Hematopoietic multipotent progenitor cell treated with erythropoietin and hydrocortisone succinate and interleukin-3 and kit ligand, for 6 days (in vitro differentiated cells): ENCODE measurements around the gene BCR.

Source experiments
- DNase-seq: peaks from one replicate; pipeline ENCODE4 v3.0.0-alpha.2; 2015

Gene BCR

DNA sequence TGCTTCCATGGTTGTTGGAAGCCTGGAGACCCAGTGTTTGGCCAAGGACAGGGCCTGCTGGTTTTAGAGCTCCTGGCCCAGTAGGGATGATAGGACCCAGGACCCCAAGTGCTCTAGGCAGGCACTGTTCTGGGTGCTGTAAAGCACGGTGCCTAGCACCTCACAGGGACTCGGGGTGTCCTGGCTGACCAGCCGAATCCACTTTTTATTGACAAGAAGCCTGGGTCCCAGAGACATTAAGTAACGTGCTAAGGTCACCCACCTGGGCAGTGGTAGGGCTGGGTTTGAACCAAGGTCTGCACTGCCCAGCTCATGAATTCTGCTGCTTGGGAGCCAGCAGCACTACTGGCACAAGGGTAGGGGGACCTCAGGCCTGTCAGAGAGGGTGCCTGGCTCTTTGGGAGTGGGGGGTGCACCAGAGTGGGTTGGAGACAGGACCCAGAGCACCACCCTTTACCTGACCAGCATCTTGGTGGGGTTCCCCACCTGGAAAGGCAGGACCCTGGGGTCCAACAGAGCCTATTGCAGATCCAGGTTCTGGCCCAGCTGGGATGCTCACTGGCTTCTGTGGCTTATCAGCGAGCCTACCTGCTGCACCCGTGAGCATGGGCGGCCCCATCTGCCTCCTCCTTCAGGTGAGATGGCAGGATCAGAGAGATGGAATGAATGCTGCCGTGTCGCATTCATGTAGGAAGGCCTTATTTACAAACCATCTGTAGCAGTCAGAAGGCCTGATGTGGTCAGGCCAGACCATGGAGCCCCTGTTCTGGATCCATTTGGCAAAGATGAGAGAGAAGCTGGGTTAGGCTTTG lies 52.0 kb downstream of the BCR start:
- DNase-seq: no peak

DNA sequence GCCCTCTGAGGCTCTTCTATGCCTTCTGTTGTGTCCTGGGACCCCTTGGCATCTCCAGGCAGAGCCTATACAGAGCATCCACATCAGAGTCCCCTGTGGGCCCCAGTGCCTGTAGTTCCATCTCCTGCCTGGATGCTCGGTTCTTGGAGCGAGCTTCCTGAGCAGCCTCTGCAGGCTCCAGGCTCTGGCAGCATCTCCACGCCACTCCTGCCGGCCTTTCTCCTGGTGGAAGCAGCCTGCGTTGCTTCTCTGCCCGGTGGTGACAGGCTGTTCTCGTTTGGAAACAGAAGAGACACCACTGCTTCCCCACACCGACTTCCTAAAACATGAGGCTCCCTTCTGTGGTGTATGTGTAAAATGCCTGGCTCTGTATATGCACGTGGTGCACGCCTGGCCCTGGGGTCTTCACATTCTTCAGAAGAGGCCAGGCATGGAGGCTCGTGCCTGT lies 52.8 kb downstream of the BCR start:
- DNase-seq: no peak

DNA sequence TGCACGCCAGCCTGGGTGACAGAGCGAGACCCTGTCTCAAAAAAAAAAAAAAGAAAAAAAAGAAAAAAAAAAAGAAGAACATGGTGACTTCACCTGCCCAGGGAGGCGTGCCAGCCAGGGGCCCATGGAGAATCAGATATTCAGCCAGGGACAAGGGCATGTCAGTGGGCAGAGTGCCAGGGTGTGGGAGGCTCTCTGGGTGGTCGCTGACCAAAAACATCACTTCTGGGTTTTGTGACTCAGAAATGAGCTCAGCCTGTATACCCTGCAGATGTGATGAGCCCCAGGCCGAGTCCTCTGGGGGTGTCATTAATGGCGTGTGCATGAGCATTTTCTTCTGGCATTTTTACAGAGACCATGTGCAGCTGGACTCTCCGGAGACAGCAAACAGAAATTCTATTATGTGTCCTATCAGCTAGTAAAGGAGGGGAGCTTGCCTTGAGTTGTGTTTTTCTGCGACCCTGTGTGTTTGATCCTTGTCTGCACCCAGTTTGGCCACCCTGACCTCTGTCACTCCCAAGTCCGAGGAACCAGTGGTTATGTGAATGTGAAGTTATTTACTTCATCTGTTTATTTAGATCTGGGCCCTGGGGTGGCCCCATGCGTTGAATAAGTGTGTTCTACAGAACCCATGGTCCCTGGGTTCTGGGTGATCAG lies 53.6 kb downstream of the BCR start:
- peak; percentile 50 for DNase-seq

- no peak for DNase-seq
Measured at GRCh38 chr22:23234409-23235161, 54.3 kb downstream of the BCR start.

DNA sequence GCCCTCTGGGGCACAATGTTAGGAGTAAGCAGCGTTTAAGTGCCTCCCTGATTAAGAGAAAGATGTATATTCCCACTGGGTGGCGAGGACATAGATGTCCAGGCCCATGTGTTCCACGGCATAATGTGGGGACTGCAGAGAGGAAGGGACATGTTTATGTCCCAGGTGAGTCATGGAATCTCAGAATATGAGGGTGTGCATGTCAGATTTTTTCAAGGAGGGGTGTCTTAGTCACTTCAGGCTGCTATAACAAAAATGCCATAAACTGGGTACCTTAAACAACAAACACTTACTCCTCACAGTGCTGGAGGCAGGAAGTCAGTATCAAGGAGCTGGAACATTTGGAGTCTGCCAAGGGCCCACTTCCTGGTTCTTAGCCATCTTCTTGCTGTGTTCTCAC lies 55.1 kb downstream of the BCR start:
- no peak for DNase-seq

GRCh38 chr22:23236026-23236425 lies 55.7 kb downstream of the BCR start:
- no peak for DNase-seq

DNA sequence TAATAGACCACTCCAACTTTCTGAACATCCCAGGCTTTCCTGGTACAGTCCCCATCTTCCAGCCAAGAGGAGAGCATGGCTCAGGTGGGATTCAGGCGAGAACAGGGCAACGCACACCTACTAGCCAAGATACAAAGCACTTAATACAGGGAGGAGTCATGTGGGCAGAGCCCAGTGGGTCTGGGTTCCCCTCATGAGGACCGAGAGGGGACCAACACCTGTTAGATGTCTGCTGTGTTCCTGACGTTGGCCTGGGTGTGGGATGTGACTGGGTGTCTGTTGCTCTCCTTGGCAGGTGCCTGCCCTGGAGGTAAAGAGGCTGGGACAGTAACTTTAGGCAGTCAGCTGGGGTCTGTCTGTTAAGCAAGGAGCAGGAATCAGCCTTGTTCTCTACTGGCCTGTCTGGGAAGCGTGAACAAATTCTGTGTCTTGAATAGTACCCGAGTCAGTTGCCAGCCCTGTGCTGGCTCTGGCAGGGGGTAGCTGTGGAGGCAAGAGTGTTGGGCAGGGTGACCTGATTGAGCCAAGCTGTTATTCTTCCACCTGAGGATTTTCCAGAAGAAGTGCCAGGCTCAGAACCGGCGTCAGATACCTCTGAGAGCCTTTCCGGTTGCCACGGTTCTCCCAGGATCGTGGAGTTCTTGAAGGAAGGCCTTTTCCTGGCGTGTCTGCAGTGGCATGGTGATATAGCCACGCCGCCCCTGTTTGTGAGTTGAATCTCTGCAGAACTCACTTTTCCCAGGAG lies 56.3 kb downstream of the BCR start:
- no peak for DNase-seq

DNA sequence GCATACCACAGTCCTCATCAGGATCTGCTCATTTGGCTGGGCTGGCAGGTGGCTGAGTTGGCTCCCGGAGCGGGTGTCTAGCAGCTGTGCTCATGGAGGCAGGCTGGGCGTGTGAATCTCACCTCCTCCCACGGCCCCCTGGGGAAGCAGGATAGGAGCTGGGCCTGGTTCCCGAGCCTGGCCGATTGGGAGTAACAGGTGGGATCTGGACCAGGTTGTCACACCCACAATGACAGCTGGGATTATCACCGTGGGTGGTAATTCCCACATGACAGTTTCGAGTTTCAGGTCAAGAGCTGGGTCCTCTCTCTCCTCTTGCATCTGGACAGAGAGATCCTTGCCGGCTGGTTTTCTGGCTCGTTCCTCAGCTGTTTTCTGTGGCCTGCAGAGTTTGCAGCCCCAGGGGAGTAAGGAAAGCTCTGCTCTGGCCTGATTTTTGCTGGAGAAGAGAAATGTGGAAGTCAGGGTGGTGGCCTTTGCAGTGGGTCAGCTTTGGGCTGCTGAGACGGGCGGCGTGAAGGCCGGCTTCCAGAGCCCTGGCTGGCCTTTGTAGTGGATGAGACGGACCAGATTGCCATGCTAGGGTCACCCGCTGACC lies 57.0 kb downstream of the BCR start:
- no peak for DNase-seq

DNA sequence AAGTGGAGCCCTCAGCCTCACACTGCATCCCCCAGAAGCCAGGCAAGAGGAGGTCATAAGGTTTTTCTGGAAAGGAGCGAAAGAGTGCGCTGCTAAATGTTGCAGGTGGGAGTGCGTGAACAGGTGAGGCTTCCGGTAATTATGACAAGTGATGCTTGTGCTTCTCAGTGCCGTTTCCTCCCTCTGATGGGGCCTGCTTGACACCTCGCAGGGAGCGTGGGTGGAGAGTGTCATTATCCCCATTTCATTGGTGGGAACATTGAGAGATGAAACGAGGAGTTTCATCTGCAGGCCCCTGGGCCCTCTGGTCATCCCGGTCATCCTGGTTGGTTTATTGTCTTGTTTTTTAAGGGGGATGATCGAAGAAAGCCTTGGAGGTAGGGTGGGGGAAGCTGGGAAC lies 57.5 kb downstream of the BCR start:
- DNase-seq: no peak

GRCh38 chr22:23238707-23239106 lies 58.4 kb downstream of the BCR start:
- no peak for DNase-seq

- DNase-seq: no peak
Measured at GRCh38 chr22:23239429-23239828, 59.1 kb downstream of the BCR start.

DNA sequence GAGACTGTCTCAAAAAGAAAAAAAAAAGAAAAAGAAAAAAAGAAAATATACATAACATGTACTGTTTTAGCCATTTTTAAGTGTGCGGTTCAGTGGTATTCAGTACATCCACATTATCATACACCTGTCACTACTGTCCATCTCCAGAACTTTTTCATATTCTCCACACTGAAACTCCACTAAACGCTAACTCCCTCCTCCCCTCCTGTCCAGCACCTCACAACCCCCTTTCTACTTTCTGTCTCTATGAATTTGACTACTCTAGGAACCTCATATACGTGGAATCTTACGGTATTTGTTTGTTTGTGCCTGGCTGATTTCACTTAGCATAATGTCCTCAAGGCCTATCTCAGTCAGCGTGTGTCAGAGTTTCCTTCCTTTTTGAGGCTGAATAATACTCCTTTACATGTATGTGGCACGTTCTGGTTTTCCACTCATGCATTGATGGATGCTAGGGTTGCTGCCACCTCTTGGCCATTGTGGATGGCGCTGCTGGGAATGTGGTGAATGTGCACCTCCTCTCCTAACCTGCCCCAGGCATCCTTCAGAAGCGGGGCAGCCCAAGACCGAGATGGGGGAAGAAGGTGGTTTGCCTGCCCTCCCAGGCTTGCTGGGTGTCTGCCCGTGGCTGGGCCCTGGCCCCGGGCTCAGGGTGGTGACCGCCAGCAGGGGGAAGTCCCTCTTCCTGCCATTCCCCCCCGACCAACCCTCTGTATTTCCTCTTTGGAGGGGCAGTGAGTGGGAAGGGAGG lies 60.5 kb downstream of the BCR start:
- DNase-seq: peak; percentile 73

- DNase-seq: no peak
Measured at GRCh38 chr22:23241562-23242472, 61.5 kb downstream of the BCR start.

- DNase-seq: peak; percentile 52
Measured at GRCh38 chr22:23242473-23243001, 62.2 kb downstream of the BCR start.

- DNase-seq: peak; percentile 60
Measured at GRCh38 chr22:23243006-23243573, 62.8 kb downstream of the BCR start.

GRCh38 chr22:23243859-23244689 lies 63.8 kb downstream of the BCR start:
- DNase-seq: no peak

GRCh38 chr22:23244690-23245044 lies 64.4 kb downstream of the BCR start:
- no peak for DNase-seq

DNA sequence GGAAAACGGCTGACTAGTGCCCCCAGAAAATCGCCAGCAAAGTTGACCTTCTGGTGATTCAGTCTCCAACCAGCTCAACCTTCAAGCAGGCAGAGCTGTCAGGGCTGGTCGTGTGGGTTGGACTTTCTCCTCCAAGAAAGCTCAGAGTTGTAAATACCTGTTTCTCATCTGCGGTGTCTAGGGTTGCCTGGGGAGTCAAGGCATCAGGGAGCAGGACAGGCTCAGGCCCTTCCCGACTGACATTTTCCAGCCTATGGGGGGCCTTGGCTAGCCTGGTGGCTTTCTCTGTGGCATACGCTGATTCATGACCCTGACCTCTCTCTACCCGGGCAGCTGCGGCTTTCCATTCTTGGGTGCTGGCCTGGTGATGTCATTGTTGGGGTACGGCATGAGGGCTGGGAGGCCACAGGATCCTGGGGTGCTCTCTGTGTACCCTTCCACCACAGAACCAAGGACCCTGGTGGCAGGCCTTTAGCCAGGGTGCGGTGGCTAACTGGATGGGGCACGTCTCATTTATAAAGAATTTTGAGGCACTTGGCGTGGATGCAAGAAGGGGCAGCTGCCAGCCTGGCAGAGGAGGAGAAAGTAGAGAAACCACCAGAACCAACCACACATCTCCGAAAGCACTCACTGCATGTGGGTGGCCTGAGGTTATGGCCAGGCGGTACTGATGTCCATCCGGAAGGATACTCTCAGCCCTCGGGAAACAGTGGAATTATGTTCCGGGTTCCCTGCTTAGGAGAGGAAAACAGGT lies 64.9 kb downstream of the BCR start:
- DNase-seq: no peak

DNA sequence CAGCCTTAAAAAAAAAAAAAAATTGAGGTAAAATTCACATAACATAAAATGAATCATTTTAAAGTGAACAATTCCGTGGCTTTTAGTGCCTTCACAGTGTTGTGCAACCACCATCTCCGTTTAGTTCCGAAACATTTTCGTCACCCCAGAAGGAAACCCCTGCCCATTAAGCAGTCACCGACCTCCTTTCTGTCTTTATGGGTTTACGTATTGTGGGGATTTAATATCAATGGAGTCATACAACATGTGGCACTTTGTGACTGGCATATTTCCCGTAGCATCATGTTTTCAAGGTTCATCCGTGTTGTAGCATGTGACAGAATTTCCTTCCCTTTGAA lies 65.5 kb downstream of the BCR start:
- no peak for DNase-seq
